GM18507 (cell line): ENCODE data around the gene CFAP43.

Experiments used
- DNase-seq: peaks from one replicate; pipeline ENCODE4 v3.0.0; 2011; ENCODE audit warnings: low read depth; ENCODE audit not compliant: insufficient read length; ENCODE audit errors: extremely low spot score
- FAIRE-seq: peaks from 2 replicates; lab custom pipeline; 2011; peaks lifted over from hg19 to GRCh38; lab: Jason Lieb, UNC

CFAP43 gene

DNA sequence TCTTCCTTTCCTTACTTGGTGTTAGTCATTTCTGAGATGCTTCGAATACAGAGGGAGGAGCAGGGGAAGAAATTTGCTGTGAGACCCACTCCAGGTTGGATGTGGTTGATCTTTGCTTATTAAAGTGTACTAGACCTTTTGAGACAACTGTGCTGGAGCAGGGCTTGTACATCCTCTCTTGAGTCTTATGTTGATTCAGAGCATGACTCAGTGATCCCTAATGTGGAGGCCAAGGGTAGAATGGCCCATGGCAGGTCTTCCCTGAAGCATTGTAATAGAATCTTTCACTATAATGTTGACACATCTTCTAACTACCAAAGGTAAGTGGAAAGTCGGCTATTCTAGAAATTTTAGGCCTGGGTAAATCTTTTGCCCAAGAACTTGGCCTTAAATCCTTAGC, 127.2 kb downstream of the CFAP43 start:
- no peak for FAIRE-seq
- no peak for DNase-seq

DNA sequence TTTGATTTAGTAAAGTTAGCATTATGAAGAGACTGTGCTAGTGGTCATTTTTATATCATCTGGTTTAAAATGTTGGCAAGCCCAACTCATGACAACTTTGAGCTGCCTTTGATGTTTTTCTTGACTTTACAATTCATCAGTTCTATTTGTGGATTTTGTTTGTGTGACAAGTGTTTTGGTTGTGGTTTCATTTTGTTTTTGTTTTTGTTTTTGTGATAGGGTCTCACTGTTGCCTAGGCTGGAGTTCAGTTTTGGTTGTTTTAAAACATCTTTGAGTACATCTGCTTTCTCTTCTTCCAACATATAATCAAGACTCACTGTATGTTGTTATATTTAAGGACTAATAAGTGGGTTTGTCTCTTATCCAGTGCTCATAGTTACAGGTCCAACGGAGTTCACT, 127.7 kb downstream of the CFAP43 start:
- peak; percentile 24 for FAIRE-seq

DNA sequence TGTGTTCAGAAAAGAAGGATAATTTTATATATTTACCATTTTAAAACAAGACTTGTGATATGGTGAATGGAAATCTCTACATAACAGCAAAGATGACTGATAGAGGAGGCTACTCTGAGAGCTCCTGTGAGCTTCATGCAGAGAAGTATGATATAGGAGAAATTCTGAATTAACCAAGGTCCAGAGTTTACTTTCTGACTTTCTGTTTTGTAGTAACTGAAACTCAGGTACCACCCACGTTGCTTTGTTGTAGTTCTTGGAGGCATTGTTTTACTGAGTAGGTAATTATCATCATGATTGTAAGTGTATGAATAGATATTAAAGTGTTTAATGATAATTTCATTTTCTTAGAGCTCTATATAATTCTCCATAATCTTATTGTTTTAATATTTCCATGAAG, 128.2 kb downstream of the CFAP43 start:
- DNase-seq (no peak), FAIRE-seq (no peak)

More for the DNA sequence above, 127.7 kb downstream of the CFAP43 start:
- no peak for DNase-seq

DNA sequence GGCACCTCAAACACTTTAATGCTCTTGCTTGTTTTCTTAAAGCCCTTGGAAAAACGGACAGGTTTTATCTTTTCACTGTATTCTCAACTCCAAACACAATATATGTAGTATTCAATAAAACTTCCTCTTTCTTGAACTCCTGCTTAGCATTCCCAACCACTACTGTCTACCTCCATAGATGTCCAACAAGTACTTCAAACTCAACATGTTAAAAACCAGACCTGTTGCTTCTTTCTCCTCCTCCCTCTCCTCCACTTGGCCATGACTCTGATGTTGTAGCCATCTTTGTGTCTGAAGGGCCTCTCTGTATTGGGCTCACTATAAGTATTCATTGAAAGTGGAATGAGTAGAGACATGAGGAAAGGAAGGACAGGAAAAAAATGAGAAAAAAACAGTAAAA, 130.3 kb downstream of the CFAP43 start:
- DNase-seq, result no peak
- no peak for FAIRE-seq

DNA sequence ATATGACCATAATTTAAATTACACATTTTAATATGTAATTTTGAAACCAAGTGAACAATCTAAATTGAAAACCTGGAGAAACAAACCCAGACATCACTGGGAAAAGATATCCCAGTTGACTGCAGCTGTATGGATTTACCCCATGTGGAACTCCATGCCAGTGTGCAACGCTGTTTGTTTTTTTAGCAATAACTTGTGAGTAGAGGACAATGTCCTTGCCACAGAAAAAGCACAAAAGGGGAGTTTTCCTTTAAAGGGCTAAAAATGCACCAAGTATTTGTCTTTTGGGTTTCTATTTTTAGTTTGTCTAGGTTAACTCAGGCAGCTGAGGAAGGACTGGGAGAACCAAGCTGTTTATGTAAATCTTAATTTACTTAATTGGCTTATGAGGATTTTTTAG, 131.4 kb downstream of the CFAP43 start:
- DNase-seq (no peak), FAIRE-seq (no peak)

DNA sequence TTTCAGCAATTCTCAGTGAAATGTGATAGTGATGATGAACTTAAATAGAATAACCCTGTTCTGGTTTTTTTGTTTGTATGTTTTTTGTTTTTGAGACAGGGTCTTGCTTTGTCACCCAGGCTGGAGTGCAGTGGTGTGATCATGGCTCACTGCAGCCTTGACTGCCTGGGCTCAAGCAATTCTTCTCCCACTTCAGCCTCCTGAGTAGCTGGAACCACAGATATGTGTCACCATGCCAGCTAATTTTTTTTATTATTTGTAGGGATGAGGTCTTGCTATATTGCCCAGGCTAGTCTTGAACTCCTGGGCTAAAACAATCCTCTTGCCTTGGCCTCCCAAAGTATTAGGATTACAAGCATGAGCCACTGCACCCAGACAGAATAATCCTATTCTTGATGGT, 132.2 kb downstream of the CFAP43 start:
- FAIRE-seq, result no peak
- DNase-seq, result no peak

DNA sequence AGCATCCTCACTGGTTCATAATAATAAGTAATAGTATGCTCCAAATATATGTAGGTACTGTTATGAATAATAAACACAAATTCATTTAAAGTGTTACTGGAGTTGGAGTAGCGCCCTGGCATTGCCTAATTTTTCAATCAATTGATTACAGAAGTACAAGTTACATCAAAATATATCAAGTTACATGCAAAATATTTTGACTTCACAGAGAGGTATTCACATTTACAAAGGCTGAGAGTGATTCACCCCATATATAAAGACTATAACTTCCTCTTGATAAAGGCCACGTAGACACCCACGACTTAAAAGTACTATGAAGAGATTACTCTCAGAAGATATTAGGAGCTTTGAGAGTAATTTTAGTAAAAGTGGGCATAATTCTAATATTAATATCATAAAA, 132.9 kb downstream of the CFAP43 start:
- no peak for DNase-seq
- FAIRE-seq, result no peak

DNA sequence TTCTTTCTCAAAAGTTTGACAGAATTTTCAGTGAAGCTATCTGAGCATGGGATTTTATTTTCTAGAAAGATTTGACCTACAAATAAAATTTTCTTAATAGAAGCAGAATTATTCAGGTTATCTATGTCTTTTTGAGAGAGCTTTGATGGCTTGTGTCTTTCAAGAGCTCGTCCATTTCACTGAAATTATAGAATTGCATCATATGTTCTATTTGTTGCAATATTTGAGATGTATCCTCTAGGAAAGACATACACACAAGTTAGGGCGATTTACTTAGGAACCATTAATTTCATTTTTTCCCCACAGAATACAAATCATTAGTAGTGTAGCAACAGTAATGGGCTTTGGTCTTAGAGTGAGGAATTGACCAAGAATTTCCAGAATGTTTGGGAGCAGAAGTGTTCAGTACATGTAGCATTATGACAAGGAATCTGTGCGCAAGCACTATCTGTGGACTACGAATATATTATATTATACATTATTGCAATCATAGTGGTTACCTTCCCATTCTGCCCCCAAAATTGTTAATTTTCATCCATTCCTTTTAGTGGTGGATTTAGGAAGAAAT, 133.7 kb downstream of the CFAP43 start:
- DNase-seq, result no peak
- no peak for FAIRE-seq

DNA sequence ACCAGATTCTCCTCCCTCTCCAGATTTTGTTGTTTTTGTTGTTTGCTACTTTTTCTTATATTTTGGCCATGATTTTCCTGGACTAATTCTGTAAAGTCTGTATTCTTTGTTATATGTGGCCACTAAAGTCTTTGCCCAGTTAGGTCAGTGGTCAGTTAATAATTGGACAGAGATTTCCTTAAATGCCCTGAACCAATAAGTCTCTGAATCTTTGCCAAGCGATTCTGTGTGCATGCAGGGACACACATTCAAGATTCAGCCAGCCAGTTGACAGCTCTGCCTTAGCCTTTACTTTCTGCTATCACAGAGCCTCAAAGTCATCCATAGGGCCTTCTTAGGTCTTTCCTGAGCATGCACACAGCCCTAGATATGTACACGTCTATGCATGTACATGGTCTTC, 135.5 kb downstream of the CFAP43 start:
- FAIRE-seq, result no peak

DNA sequence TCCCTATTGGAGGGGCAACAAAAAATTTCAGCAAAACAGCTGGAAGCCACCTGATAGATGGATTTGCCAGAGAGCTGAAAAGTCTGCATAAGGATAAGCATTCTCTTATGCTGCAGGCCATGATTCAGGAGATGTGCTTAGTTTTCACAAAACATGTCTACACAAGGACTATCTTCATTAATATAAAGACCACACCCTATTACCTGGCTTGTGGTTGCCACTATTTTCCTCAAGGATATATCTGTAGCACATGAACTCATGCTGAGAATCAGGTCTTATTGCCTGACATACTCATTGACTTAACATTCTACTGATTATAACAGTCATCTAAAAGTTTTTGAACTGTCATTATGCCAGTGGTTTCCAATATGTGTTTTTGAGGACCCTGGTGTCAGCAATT, 139.4 kb downstream of the CFAP43 start:
- no peak for FAIRE-seq
- no peak for DNase-seq

More for the DNA sequence above, 135.5 kb downstream of the CFAP43 start:
- no peak for DNase-seq

DNA sequence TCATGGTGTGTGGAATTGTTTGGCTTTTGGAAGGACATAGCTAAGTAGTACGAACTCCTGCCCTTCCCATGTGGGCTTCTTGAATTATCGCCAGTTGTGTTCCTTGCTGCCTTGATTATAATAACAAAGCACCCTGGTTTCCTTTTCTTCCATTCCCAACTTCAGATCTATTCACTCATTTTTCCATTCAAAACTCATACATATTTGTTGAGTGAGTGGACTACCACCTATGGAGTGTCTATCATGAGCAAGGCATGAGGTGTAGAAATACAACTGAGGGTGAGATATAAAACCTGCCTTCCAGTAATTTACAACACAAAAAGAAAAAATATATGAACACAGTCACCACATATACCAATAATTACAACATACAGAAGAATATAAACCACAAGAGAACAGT, 141.6 kb downstream of the CFAP43 start:
- no peak for FAIRE-seq
- DNase-seq, result no peak

DNA sequence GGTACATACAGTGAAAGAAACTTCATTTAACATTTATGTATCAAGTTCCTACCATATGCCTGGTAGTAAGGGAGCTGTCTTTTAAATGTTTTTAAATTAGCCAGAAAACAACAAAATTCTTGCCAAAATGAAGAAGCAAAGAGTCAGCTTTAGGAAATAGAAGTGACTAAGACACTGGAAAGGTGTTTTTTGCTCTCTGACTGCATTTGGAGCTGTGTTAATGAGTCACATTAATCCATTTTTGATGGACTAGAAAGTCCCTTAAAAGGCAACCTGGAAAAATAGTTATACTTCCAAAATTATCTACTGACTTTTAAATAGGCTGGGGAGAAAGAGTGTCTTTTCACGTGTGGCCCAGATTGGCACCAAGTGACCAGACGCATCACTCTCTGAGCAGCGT, 142.5 kb downstream of the CFAP43 start:
- DNase-seq (no peak), FAIRE-seq (no peak)

DNA sequence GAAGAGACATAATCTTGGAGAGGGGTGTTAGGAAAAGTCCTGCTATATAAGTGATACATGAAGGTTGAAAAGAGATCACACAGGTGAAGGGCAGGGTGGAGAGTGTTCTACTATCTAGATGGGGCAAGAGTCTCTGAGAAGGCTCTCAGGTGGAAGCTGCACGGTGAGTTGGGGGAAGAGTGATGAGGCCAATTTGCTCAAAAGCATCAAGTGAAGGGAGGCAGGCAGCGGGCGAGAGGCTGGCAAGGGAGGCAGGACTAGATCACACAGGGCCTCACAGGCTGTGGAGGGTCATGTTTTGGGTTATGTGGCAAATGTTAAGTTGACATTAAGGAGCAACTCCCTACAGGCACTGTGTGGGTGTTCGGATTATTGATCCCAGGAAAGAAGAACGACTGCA, 143.9 kb downstream of the CFAP43 start:
- no peak for FAIRE-seq
- no peak for DNase-seq

DNA sequence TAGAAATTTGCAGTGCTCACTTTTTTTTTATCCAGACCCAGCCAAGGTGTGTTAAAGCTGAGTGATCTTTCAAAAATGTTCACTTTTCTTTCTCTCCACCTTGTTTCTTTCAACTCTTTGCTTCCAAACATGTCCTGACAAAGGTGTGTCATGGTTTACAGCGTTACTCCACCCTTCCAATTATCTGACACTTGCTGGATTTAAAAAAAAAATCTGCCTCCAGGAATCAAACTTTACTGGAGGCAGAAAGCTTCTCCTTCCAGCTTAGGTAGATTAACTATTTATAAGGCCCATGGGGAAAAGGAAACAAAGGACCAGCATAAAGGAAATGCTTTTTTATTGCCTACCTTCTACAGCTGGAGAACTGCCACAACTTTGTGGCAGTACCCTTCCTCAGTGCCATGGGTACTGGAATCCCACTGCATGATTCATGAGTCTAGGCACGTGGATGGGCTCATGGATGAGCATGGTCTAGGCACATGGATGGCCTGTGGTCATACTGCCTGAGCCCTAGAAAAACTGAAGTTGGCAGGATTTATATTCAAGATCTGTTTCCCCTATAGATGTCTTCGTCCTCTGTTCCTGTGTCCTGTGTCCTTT, 146.3 kb downstream of the CFAP43 start, which contains the start of gene COL17A1:
COL17A1 (minus strand) TSS at position 80 of the 600 bp plus-strand sequence. CDS start 5,207 bp downstream, outside the sequence.
- DNase-seq (no peak), FAIRE-seq (no peak)

DNA sequence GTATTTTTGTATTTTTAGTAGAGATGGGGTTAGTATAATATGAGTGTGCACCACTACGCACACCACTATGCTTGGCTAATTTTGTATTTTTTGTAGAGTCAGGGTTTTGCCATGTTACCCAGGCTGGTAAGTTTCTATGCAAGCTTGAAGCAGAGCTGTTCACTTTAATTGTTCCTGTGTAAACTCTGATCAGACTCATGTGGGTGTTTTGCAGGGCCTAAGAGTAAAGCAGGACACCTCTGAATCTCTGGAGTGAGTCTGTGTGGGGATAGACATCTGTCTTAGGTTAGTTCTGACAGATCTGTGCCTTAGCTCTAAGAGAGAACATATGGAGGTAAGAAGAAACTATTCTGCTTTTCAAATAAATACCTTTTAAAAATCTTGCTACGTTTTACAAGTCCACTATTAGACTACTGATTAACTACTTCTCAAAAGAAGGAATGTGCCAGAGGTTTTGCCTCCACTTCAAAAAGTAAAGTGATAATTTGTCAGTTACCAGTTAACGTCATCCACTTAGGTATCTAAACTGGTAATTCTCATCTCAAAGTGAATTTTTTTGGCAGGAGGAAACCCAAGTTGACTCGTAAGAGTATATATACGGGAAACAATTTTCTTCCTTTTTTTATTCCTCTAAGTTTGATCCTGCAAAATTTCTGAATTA, 147.6 kb downstream of the CFAP43 start:
- FAIRE-seq (no peak), DNase-seq (no peak)

DNA sequence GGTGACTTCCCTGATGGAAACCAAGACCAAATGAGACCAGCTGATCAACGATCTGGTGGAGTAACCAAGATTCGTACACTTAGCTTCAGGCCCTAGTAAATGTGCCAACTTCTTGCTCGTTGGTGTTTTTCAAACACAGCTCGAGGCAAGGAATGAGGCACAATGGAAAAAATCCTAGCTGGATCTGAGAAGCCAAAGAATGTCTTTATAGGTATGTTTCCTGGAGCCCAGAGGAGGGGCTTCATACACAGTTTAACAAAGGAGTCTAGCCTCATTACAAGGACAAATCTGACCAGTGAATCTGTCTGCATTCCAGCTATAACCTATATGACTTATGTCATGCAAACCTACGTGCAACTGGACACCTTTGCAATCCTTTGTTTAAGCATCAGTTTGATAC, 150.2 kb downstream of the CFAP43 start:
- DNase-seq (no peak), FAIRE-seq (no peak)

DNA sequence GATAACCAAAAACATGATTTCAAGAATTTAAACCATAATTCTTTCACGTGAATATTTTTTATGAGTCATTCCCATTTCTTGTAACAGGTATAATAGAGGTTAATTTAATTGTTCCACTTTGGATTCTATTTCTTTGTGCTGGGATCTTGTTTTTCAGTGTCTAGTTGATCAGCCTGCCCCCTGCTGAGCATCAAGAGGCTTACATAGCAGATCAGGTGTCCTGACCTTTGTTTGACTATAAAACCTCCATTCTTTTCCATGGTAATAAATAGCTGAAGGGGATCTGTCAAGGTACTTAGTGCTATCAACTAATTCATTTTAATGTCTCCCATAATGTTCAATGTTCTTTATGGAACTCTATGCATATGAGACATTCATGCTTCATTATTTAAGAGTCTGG, 151.4 kb downstream of the CFAP43 start:
- DNase-seq, result no peak

More for the DNA sequence above, 151.4 kb downstream of the CFAP43 start:
- no peak for FAIRE-seq
